AG09309 (cell line): ENCODE data around the gene ARHGAP26.

Experiments used
- DNase-seq: peaks from one replicate; pipeline ENCODE4 v3.0.0-alpha.2; 2010; ENCODE audit warnings: low read depth
- H3K4me3 ChIP-seq: 2 replicates; pipeline ENCODE4 v1.5.1; 2011; ENCODE audit warnings: mild to moderate bottlenecking, low read depth, low read length, moderate library complexity; ENCODE audit not compliant: control insufficient read depth
- TF ChIP-seq, protein P1 (sequence below): IDR thresholded peaks from 2 replicates; pipeline ENCODE4 v1.5.1; 2011; ENCODE audit warnings: mild to moderate bottlenecking, low read depth, low read length, inconsistent platforms; ENCODE audit not compliant: insufficient read depth, control insufficient read depth; ENCODE audit errors: missing control alignments

The ARHGAP26 gene

DNA sequence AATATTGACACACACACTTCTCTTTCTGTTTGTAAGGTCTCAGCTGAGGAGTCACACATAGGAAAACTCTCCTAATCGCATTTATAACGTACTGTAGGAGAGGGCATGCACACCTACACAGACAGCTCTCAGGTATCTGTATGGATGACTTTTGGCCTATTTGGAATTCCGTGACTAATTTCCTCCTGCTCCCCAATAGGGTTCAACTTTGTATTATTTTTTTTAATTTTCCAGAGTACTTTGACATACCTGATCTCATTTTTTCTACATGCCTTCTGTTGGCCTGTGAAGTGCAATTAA, 195.9 kb downstream of the ARHGAP26 start:
- no peak for DNase-seq
- TF ChIP-seq, protein P1, sequence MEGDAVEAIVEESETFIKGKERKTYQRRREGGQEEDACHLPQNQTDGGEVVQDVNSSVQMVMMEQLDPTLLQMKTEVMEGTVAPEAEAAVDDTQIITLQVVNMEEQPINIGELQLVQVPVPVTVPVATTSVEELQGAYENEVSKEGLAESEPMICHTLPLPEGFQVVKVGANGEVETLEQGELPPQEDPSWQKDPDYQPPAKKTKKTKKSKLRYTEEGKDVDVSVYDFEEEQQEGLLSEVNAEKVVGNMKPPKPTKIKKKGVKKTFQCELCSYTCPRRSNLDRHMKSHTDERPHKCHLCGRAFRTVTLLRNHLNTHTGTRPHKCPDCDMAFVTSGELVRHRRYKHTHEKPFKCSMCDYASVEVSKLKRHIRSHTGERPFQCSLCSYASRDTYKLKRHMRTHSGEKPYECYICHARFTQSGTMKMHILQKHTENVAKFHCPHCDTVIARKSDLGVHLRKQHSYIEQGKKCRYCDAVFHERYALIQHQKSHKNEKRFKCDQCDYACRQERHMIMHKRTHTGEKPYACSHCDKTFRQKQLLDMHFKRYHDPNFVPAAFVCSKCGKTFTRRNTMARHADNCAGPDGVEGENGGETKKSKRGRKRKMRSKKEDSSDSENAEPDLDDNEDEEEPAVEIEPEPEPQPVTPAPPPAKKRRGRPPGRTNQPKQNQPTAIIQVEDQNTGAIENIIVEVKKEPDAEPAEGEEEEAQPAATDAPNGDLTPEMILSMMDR, result no peak
- no peak overlapping the region for H3K4me3 ChIP-seq

DNA sequence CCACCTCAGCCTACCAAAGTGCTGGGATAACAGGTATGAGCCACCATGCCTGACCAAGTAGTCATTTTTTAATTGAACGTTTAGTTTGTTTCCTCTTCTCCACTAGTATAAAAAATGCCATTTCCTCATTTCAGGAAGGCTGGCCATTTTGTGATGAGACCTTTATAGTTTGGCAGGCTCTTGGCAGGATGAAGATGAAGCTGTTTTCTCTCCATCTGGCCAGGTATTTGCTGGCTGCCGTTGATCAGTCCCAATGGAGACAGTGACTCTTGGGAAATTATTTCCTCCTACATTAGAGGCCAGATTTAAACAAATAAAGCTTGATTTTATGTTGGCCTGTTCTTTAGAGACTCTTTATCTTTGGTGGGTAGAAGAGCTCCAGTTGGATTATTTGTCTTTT, 199.0 kb downstream of the ARHGAP26 start:
- DNase-seq, result no peak
- TF ChIP-seq, protein P1, result no peak

DNA sequence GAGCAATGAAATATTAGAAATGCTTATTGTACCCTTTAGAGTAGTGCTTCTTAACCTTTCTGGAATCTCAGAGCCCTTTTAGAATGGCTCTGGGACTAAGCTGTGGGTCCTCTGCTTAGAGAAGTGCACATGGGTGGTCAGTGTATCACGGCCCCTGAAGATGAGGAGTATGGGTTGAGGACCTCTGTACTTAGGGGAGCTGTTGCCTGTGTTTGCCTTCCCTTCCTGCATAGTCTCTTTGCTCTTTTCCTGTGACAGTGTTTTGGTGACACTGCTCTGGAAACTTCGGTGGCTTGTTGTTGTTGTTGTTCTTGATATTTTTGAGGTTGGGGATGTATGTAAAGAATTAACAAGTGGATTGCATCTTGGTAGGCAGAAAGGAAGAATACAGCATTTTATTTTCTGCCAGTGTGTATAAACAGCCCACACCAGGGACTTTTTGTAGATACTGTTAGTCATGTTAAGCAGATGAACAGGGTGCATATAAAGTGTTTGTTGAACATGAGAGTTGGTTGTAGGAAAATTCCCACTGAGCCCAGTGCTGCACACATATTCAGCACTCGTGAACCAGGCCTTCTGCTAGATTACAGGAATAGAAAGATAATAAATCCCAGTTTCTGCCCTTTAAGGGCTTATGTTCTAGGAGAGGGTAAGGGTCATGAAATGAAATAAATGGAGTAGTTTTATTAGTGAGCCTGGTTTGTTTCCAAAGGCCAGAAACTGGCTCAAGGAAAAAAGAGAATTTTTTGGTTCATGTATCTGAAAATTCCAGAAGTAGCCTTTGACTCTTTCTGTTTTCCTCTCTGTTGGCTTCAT, 199.7 kb downstream of the ARHGAP26 start:
- H3K4me3 ChIP-seq, result no peak overlapping the region
- TF ChIP-seq, protein P1, result no peak
- DNase-seq, result no peak

More for the DNA sequence above, 199.0 kb downstream of the ARHGAP26 start:
- no peak overlapping the region for H3K4me3 ChIP-seq

DNA sequence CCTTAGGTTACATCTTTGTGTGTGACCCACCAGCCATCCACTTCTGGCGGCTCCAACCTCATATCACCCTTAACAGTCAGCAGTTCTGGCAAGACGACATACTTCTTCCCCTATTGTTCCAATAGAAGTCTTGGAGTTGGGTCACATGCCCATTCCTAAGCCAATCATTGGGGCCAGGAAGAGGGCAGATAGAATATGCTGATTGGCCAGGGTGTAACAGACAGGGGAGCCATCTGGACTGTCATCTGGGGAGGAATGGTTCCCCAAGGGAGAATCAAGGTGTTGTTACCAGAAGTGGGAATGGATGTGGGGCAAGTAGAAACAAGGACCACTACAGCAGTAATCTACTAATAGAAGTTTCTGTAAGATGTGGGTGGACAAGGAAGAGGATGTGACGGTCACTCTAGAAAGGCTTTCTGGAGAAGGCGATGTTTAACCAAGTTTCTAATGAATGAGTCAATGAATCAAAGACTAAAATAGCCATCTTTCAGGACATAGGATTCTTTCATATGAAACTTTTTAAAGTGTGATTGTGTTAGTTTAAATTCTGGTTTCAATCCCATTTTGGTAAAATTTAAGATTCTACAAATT, 200.4 kb downstream of the ARHGAP26 start:
- no peak for DNase-seq
- no peak overlapping the region for H3K4me3 ChIP-seq
- TF ChIP-seq, protein P1, result no peak

DNA sequence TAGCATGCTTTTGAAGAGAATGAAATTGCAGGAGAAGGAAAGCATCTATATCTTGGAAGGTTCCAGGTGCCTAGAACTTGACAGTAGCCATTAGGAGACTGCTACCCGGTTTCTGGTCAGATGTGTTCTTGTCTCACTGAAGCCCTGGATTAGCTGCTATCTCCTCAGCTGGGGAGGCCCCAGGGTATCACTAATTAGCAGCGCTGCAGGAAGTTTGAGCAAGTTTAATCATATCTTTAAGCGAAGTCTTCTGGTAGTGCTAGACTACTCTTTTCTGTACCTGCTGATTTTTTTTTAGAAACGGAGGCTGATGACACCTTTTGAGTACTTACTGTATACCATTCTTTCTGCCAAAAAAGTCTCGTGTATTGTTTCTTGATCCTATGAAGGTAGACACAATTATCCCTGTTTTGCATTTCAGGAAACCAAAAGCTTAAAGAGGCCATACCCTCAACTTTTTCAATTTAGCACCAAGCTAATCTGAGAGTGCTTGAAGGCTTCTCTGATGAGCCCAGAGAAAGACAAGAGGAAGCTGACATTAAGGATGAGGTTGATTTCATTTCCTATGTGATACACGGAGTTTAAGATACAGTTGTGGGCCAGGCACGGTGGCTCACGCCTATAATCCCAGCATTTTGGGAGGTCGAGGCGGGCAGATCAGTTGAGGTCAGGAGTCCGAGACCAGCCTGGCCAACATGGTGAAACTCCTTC, 201.3 kb downstream of the ARHGAP26 start:
- H3K4me3 ChIP-seq, result no peak overlapping the region
- no peak for DNase-seq

DNA sequence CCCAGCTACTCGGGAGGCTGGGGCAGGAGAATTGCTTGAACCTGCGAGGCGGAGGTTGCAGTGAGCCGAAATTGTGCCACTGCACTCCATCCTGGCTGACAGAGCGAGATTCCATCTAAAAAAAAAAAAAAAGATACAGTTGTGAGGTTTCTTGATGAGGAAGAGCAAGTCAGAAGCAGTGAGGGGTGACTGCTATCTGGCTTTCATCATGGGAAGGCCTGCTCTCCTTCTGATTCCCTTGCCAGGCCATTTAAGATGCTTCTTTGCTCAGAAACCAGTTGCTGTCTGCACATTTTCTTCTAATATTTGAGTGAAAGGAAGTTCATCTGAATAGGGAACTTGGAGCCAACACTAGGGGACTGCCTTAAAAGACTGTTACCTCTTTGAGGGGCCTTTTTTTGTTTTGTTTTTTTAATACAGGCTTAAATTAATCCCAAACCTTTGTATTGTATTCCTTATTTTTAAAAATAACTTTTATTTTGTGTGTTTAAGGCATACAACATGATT, 201.9 kb downstream of the ARHGAP26 start:
- no peak overlapping the region for H3K4me3 ChIP-seq
- TF ChIP-seq, protein P1, result no peak
- no peak for DNase-seq

More for the DNA sequence above, 201.3 kb downstream of the ARHGAP26 start:
- TF ChIP-seq, protein P1, result no peak
